Breast epithelium (tissue), 3 donors: ENCODE measurements around the gene PSMD5.

ENCODE experiments used
- CTCF ChIP-seq, 3 donors: fragments of 450-650 bp; IDR thresholded peaks; one replicate each; pipeline ENCODE4 v1.5.1; 2016 to 2017; ENCODE audit warnings: antibody characterized with exemption in 3 of 3, mild to moderate bottlenecking in 3 of 3, moderate library complexity in 3 of 3
- POLR2A ChIP-seq: fragments of 450-650 bp; IDR thresholded peaks from one replicate; pipeline ENCODE4 v1.6.1; 2016; ENCODE audit warnings: antibody characterized with exemption, mild to moderate bottlenecking, moderate library complexity
- POLR2AphosphoS5 ChIP-seq, 3 donors: sonication (generic); formaldehyde crosslinking; IDR thresholded peaks; one replicate each; pipeline ENCODE4 v1.6.1; 2017; ENCODE audit warnings: antibody characterized with exemption in 3 of 3

GRCh38 chr9:120870206-120870605 lies 27.5 kb upstream of the PSMD5 start:
- TF ChIP-seq POLR2A (no peak), CTCF (IDR thresholded peaks at IDR 0.05) (no peak), POLR2AphosphoS5 (IDR thresholded peaks at IDR 0.05) (no peak)
